T-cell (primary cell): Measurements from ENCODE around the gene TTI1. TPM values are rescaled to one million over a fixed set of nuclear protein-coding genes. Genes with fewer than 3 reads are reported as not detected.

Experiments
- ATAC-seq, 4 experiments: fragments of 200-7000 bp in 3 of 4; fragments of 150-1000 bp in 1 of 4; cut with Tn5 transposase; replicated peaks in 1 of 4; 1 replicate in 3 of 4; 2 replicates in 1 of 4; pipeline ENCODE4 v1.10.0; 2021; ENCODE audit warnings: moderate library complexity in 3 of 4, mild to moderate bottlenecking in 2 of 4, moderate number of reproducible peaks in 1 of 4
- CTCF ChIA-PET, 2 donors: fragments of 300-600 bp; sonication (Branson Sonifier 250); formaldehyde crosslinking; loops; one replicate each; lab custom pipeline; 2022; ENCODE audit warnings: antibody characterized with exemption in 2 of 2; lab: Charles Lee
- POLR2A ChIA-PET, 2 donors: fragments of 300-600 bp; sonication (Branson Sonifier 250); formaldehyde crosslinking; loops; one replicate each; lab custom pipeline; 2022; ENCODE audit warnings: antibody characterized with exemption in 2 of 2; lab: Charles Lee
- DNase-seq, 35 experiments: peaks; one replicate each; pipeline versions ENCODE4 v3.0.0 to v3.0.0-alpha.2; 2013 to 2023
- H3K27ac ChIP-seq: one replicate; pipeline ENCODE4 v1.5.1; 2013; ENCODE audit warnings: low read length
- H3K27me3 ChIP-seq, 2 experiments: replicated peaks in 1 of 2; 1 replicate in 1 of 2; 2 replicates in 1 of 2; pipeline versions ENCODE4 v1.6.1 to v1.7.0; 2013; ENCODE audit warnings: low read length in 1 of 2, mixed read lengths in 1 of 2; ENCODE audit not compliant: control insufficient read depth in 2 of 2, insufficient read depth in 2 of 2; ENCODE audit errors: extremely low read depth in 1 of 2
- H3K36me3 ChIP-seq, 2 donors: 1 replicate in 1 of 2; 2 replicates in 1 of 2; pipeline versions ENCODE4 v1.6.1 to v1.7.0; 2013; ENCODE audit warnings: low read length in 1 of 2; ENCODE audit not compliant: control insufficient read depth in 2 of 2, insufficient read depth in 1 of 2; ENCODE audit errors: extremely low read depth in 1 of 2
- H3K4me1 ChIP-seq, 2 experiments: 1 replicate in 1 of 2; 2 replicates in 1 of 2; pipeline versions ENCODE4 v1.6.1 to v1.7.0; 2013; ENCODE audit warnings: low read length in 2 of 2, mixed read lengths in 1 of 2; ENCODE audit not compliant: insufficient read depth in 2 of 2, control insufficient read depth in 1 of 2; ENCODE audit errors: extremely low read depth in 1 of 2
- H3K4me3 ChIP-seq, 2 donors: 1 replicate in 1 of 2; 2 replicates in 1 of 2; pipeline versions ENCODE4 v1.5.1 to v1.7.0; 2013; ENCODE audit warnings: mild to moderate bottlenecking in 2 of 2, low read length in 1 of 2, moderate library complexity in 1 of 2; ENCODE audit not compliant: control insufficient read depth in 1 of 2; ENCODE audit errors: extremely low read depth in 1 of 2
- H3K9me3 ChIP-seq: 2 replicates; pipeline ENCODE4 v1.7.0; 2013
- H3K27ac Mint-ChIP-seq, 2 donors: one replicate each; pipeline ENCODE4 v1.8.0; 2020 to 2021; ENCODE audit warnings: mild to moderate bottlenecking in 2 of 2, mixed read lengths in 2 of 2
- H3K27me3 Mint-ChIP-seq, 2 donors: one replicate each; pipeline ENCODE4 v1.8.0; 2021 to 2022; ENCODE audit warnings: mixed read lengths in 2 of 2
- H3K36me3 Mint-ChIP-seq: one replicate; pipeline ENCODE4 v1.8.0; 2021; ENCODE audit warnings: mixed read lengths
- H3K4me1 Mint-ChIP-seq, 3 donors: one replicate each; pipeline ENCODE4 v1.8.0; 2020 to 2022; ENCODE audit warnings: mixed read lengths in 3 of 3, mild to moderate bottlenecking in 1 of 3
- H3K4me3 Mint-ChIP-seq, 3 donors: one replicate each; pipeline ENCODE4 v1.8.0; 2020 to 2022; ENCODE audit warnings: mild to moderate bottlenecking in 3 of 3, mixed read lengths in 3 of 3, moderate library complexity in 3 of 3
- H3K9me3 Mint-ChIP-seq, 3 donors: one replicate each; pipeline ENCODE4 v1.8.0; 2020 to 2022; ENCODE audit warnings: mixed read lengths in 3 of 3
- WGBS: methylation state at CpG from one replicate; pipeline ENCODE4 v1.1.5; 2013; ENCODE audit warnings: missing lambda C conversion rate; ENCODE audit not compliant: insufficient coverage; 5-methylcytosine and 5-hydroxymethylcytosine counted together
- total RNA-seq, 35 experiments: library from RNA in 6 of 35; stranded (reverse) in 6 of 35; fragments of 120-200 nt in 1 of 35; gene quantifications; one replicate each; pipeline versions ENCODE4 v1.2.1 to v1.2.4 and lab custom pipeline; 2013 to 2026

The TTI1 gene
- total RNA-seq, 5 donors from 2014 or later (not counting 1 experiment from before 2014, with no cell fraction given) = 17.8 to 27.6 (median 23.2) TPM

DNA sequence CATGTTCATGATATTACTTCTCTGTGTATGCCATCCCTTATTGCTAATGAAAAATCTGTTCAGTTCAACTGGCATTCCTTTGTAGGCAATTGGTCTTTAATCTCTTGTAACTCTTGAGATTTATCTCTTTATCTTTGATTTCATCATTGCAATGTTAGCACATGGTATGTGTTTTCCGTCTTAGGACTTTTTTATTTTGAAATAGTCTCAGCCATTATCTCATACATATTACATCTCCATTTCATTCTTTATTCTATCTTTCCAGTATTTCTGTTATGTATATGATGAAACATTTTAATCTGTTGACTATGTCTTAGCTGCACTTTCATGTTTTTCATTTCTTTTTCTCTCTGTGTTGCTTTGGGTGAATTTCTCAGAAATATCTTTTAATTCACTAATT, 72.2 kb downstream of the TTI1 start:
- no peak for ATAC-seq
- WGBS = no CpG with 5 or more reads among the region's 1 CpG
- Mint-ChIP-seq H3K9me3 (peaks cover 8 to 40% (median 23%) of the 10 kb centered on the region in 3 donors), H3K4me1 (no peaks in the 10 kb centered on the region), H3K36me3 (no peaks in the 10 kb centered on the region), H3K27me3 (peaks cover 3 to 7% of the 10 kb centered on the region in 2 donors), H3K27ac (no peak overlapping the region), H3K4me3 (no peak overlapping the region)
- Histone ChIP-seq H3K27me3 (peaks cover 0 to 3% of the 10 kb centered on the region in 2 experiments), H3K4me1 (no peaks in the 10 kb centered on the region), H3K27ac (no peak overlapping the region), H3K36me3 (no peaks in the 10 kb centered on the region), H3K4me3 (no peak overlapping the region), H3K9me3 (no peaks in the 10 kb centered on the region)
- ChIA-PET POLR2A (no interaction called here), CTCF (no interaction called here)
- DNase-seq = no peak

DNA sequence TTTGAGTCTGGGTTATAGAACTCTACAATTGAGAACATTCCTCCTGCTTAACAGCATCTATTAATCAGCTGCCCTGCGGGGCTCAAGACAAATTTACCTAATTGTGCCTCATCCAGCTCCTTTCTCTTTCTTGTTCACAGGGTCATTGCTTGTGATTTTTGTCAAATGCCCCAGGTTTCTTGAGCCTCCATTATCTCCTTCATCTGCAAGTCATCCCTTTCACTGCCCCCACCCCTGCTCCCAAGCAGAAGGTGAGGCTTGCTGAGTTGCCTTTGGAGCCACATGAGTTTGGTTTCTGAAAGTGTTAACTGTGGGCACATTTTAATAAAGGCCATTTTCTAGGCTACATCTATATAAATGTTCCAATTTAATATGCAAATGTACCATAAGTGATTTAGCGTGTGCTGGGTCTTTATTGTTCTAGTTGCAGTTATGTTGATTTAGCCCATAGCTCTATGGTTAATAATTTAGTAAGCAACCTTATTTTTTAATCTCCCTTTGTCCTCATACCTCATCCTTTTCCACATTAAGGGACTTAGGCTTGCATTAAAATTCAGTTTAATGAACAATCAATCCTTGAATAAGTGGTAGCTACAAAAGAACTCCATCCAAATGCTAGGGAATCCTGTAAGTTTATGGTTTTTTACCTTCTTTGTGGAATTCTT, 74.3 kb downstream of the TTI1 start:
- Histone ChIP-seq H3K36me3 (no peaks in the 10 kb centered on the region), H3K27me3 (peaks cover 0 to 3% of the 10 kb centered on the region in 2 experiments), H3K27ac (no peak overlapping the region), H3K4me1 (no peaks in the 10 kb centered on the region), H3K4me3 (no peak overlapping the region), H3K9me3 (no peaks in the 10 kb centered on the region)
- Mint-ChIP-seq H3K4me3 (no peak overlapping the region), H3K36me3 (no peaks in the 10 kb centered on the region), H3K9me3 (peaks cover 2 to 26% (median 12%) of the 10 kb centered on the region in 3 donors), H3K4me1 (no peaks in the 10 kb centered on the region), H3K27ac (no peak overlapping the region), H3K27me3 (peaks cover 3 to 6% of the 10 kb centered on the region in 2 donors)
- no peak for DNase-seq
- CTCF ChIA-PET = interaction anchor here in 1 of 2 donors (0.6 kb wide), 1 partner anchor 34 kb away, joined by 3 read pairs; no protein-coding TSS in a partner anchor
- ATAC-seq = no peak
- POLR2A ChIA-PET = no interaction called here
- WGBS = 86% methylated on average over 1 of the region's 2 CpGs

DNA sequence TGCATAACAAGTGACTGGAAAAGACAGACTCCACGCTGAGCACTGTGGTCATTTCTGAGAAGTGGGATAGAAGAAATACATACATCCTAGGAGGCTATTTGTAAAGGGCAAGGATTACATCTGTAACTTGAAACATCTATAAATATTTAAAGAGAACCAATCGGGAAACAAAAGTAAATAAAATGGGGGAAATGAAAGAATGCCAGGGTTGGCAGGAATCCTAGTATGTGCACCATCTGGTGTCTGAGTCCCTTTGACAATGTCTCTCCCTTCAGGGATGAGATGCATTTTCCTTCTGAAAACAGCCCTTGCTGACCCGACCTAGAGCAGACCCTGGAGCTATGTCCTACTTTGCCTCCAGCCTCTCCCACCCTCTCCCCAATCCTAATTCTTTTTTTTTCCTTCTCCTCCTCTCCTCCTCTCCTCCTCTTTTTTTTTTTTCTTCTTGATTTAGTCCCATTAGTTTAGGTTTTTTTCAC, 77.1 kb downstream of the TTI1 start:
- Histone ChIP-seq H3K27ac (no peak overlapping the region), H3K27me3 (peaks cover 0 to 3% of the 10 kb centered on the region in 2 experiments), H3K4me1 (no peaks in the 10 kb centered on the region), H3K9me3 (no peaks in the 10 kb centered on the region), H3K36me3 (no peaks in the 10 kb centered on the region), H3K4me3 (no peak overlapping the region)
- ChIA-PET POLR2A (no interaction called here), CTCF (no interaction called here)
- H3K4me3 Mint-ChIP-seq = no peak overlapping the region
- H3K9me3 Mint-ChIP-seq = peaks cover 0 to 13% (median 3%) of the 10 kb centered on the region in 3 donors
- H3K27me3 Mint-ChIP-seq = peaks cover 3 to 4% of the 10 kb centered on the region in 2 donors
- DNase-seq (no peak), ATAC-seq (no peak)
- no peaks in the 10 kb centered on the region for H3K4me1 Mint-ChIP-seq
- no peak overlapping the region for H3K27ac Mint-ChIP-seq
- WGBS = 56% methylated on average over 1 of the region's 3 CpGs
- no peaks in the 10 kb centered on the region for H3K36me3 Mint-ChIP-seq

GRCh38 chr20:37955511-37955910, 77.7 kb downstream of the TTI1 start:
- Histone ChIP-seq H3K27ac (no peak overlapping the region), H3K4me1 (no peaks in the 10 kb centered on the region), H3K27me3 (peaks cover 0 to 3% of the 10 kb centered on the region in 2 experiments), H3K36me3 (no peaks in the 10 kb centered on the region), H3K4me3 (no peak overlapping the region), H3K9me3 (no peaks in the 10 kb centered on the region)
- CTCF ChIA-PET = no interaction called here
- DNase-seq (no peak), ATAC-seq (no peak)
- Mint-ChIP-seq H3K36me3 (no peaks in the 10 kb centered on the region), H3K9me3 (peaks cover 0 to 8% (median 0%) of the 10 kb centered on the region in 3 donors), H3K4me1 (no peaks in the 10 kb centered on the region), H3K27ac (no peak overlapping the region), H3K4me3 (no peak overlapping the region), H3K27me3 (peaks cover 3 to 4% of the 10 kb centered on the region in 2 donors)
- POLR2A ChIA-PET = no interaction called here
- 83% methylated on average over 3 of the region's 7 CpGs for WGBS

- H3K36me3 ChIP-seq = no peaks in the 10 kb centered on the region
- peaks cover 0 to 4% (median 0%) of the 10 kb centered on the region in 3 donors for H3K9me3 Mint-ChIP-seq
- no peak overlapping the region for H3K27ac Mint-ChIP-seq
- H3K27ac ChIP-seq = no peak overlapping the region
- H3K4me3 ChIP-seq = no peak overlapping the region
- ATAC-seq (no peak), DNase-seq (no peak)
- WGBS = 79% methylated on average over 6 of the region's 14 CpGs
- no peaks in the 10 kb centered on the region for H3K4me1 Mint-ChIP-seq
- H3K9me3 ChIP-seq = no peaks in the 10 kb centered on the region
- no peaks in the 10 kb centered on the region for H3K4me1 ChIP-seq
- peaks cover 3 to 4% of the 10 kb centered on the region in 2 donors for H3K27me3 Mint-ChIP-seq
- POLR2A ChIA-PET = no interaction called here
- H3K36me3 Mint-ChIP-seq = no peaks in the 10 kb centered on the region
- CTCF ChIA-PET = no interaction called here
- no peak overlapping the region for H3K4me3 Mint-ChIP-seq
- H3K27me3 ChIP-seq = peaks cover 0 to 3% of the 10 kb centered on the region in 2 experiments
Observed at GRCh38 chr20:37954626-37955025, 78.6 kb downstream of the TTI1 start.

GRCh38 chr20:37954190-37954589, 79.1 kb downstream of the TTI1 start:
- WGBS = no CpG with 5 or more reads among the region's 5 CpGs
- Mint-ChIP-seq H3K4me1 (no peaks in the 10 kb centered on the region), H3K27me3 (peaks cover 3 to 4% of the 10 kb centered on the region in 2 donors), H3K4me3 (no peak overlapping the region), H3K36me3 (no peaks in the 10 kb centered on the region), H3K27ac (no peak overlapping the region), H3K9me3 (no peaks in the 10 kb centered on the region)
- Histone ChIP-seq H3K36me3 (no peaks in the 10 kb centered on the region), H3K4me3 (no peak overlapping the region), H3K4me1 (no peaks in the 10 kb centered on the region), H3K9me3 (no peaks in the 10 kb centered on the region), H3K27me3 (peaks cover 0 to 3% of the 10 kb centered on the region in 2 experiments), H3K27ac (no peak overlapping the region)
- ChIA-PET POLR2A (no interaction called here), CTCF (no interaction called here)
- ATAC-seq (no peak), DNase-seq (no peak)
